AG09319 (cell line): ENCODE data around the gene FBXW5.

ENCODE experiments used
- DNase-seq: peaks from one replicate; pipeline ENCODE4 v3.0.0-alpha.2; 2010; ENCODE audit warnings: low read depth; ENCODE audit errors: extremely low read depth
- CTCF ChIP-seq: IDR thresholded peaks from 2 replicates; pipeline ENCODE4 v1.5.1; 2011; ENCODE audit warnings: low read depth, mild to moderate bottlenecking, inconsistent platforms, low read length, moderate library complexity

FBXW5 gene

GRCh38 chr9:136958898-136959850, 14.6 kb upstream of the FBXW5 start:
- TF ChIP-seq CTCF: no peak
- no peak for DNase-seq

GRCh38 chr9:136958473-136958872, 13.9 kb upstream of the FBXW5 start:
- no peak for TF ChIP-seq CTCF
- DNase-seq: no peak

DNA sequence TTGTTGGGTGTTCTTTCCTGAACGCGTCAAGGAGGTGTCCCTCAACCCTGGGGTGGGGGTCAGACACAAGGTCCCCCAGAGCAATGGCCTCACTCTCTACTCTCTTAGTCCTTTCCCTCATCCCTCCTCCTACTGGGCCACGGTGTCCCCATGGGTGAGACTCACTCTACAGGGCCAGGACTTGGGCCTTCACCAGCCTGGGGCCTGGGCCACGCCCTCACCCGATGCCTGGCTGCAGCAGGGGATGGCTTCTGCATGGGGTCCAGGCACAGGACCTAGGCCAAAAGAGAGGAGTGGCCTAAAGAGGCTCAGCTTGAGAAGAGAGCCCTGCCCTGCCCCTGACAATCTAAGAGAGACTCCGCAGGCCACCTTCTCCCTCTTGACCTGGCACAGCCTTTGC, 13.4 kb upstream of the FBXW5 start:
- DNase-seq: no peak
- TF ChIP-seq CTCF: no peak

GRCh38 chr9:136957461-136957860, 12.9 kb upstream of the FBXW5 start:
- no peak for TF ChIP-seq CTCF
- DNase-seq: no peak

- DNase-seq: no peak
- TF ChIP-seq CTCF: no peak
Measured at GRCh38 chr9:136956604-136957003, 12.1 kb upstream of the FBXW5 start.

GRCh38 chr9:136955943-136956335, 11.4 kb upstream of the FBXW5 start:
- no peak for DNase-seq
- TF ChIP-seq CTCF: no peak

GRCh38 chr9:136955202-136955942, 10.8 kb upstream of the FBXW5 start:
- TF ChIP-seq CTCF: no peak
- no peak for DNase-seq
